Spleen (tissue), 11 donors: Measurements from ENCODE around the gene B4GALNT3. TPM values are rescaled to one million over a fixed set of nuclear protein-coding genes. Genes with fewer than 3 reads are reported as not detected.

ENCODE experiments used
- DNase-seq: peaks from one replicate; pipeline ENCODE4 v3.0.0-alpha.2; 2020
- H3K27ac ChIP-seq, 8 donors: fragments of 200-600 bp; sonication (generic) in 7 of 8; 1 replicate in 4 of 8; 2 replicates in 4 of 8; pipeline versions ENCODE4 v1.5.0 to v1.8.0; 2016 to 2021; ENCODE audit warnings: inconsistent platforms in 4 of 8, mild to moderate bottlenecking in 4 of 8, moderate library complexity in 1 of 8
- H3K27me3 ChIP-seq, 7 donors: fragments of 200-600 bp; sonication (generic) in 6 of 7; replicated peaks in 1 of 7; 1 replicate in 4 of 7; 2 replicates in 3 of 7; pipeline versions ENCODE4 v1.5.0 to v1.8.0; 2016 to 2021; ENCODE audit warnings: inconsistent platforms in 3 of 7, mild to moderate bottlenecking in 1 of 7
- H3K36me3 ChIP-seq, 6 donors: fragments of 200-600 bp; sonication (generic) in 5 of 6; 1 replicate in 4 of 6; 2 replicates in 2 of 6; pipeline versions ENCODE4 v1.5.0 to v1.8.0; 2016 to 2021; ENCODE audit warnings: inconsistent platforms in 2 of 6
- H3K4me1 ChIP-seq, 6 donors: fragments of 200-600 bp; sonication (generic) in 5 of 6; 1 replicate in 3 of 6; 2 replicates in 3 of 6; pipeline versions ENCODE4 v1.5.0 to v1.8.0; 2016 to 2021; ENCODE audit warnings: inconsistent platforms in 3 of 6
- H3K4me3 ChIP-seq, 8 donors: fragments of 200-600 bp; sonication (generic) in 7 of 8; 1 replicate in 4 of 8; 2 replicates in 4 of 8; pipeline versions ENCODE4 v1.5.0 to v1.8.0; 2016 to 2021; ENCODE audit warnings: inconsistent platforms in 4 of 8, mild to moderate bottlenecking in 4 of 8, moderate library complexity in 2 of 8
- H3K9me3 ChIP-seq, 8 donors: fragments of 200-600 bp; sonication (generic) in 7 of 8; 1 replicate in 4 of 8; 2 replicates in 4 of 8; pipeline versions ENCODE4 v1.5.0 to v1.8.0; 2016 to 2021; ENCODE audit warnings: inconsistent platforms in 4 of 8
- POLR2A ChIP-seq, 3 donors: fragments of 450-650 bp; IDR thresholded peaks; one replicate each; pipeline ENCODE4 v1.5.1; 2017; ENCODE audit warnings: antibody characterized with exemption in 3 of 3, mild to moderate bottlenecking in 1 of 3
- POLR2AphosphoS5 ChIP-seq, 3 donors: sonication (generic); formaldehyde crosslinking; IDR thresholded peaks; one replicate each; pipeline ENCODE4 v1.5.1; 2017; ENCODE audit warnings: antibody characterized with exemption in 3 of 3
- WGBS, 5 donors: extraction: QIAGEN DNeasy Blood & Tissue Kit in 3 of 5; methylation state at CpG; one replicate each; pipeline versions ENCODE4 v1.1.5 to v1.1.7; 2013 to 2018; 5-methylcytosine and 5-hydroxymethylcytosine counted together
- intact Hi-C: fragments of 100-400 bp; cut with DNase I; formaldehyde crosslinking; loops from one replicate; pipeline ENCODE4 v1.15.0; 2023; ENCODE audit warnings: low total_unique reads
- polyA plus RNA-seq, 3 donors: library from polyadenylated mRNA; stranded (reverse); fragments of 200-250 nt; gene quantifications; one replicate each; pipeline ENCODE4 v1.2.1, GENCODE V29; 2013
- total RNA-seq, 7 donors: library from RNA; depleted of rRNA in 3 of 7; stranded (reverse); fragments of >200 nt in 3 of 7; fragmentation: NEBNext Ultra II Directional in 4 of 7; extraction: Animal tissue kit (Norgen Biotek cat#: 25700) in 4 of 7; gene quantifications; one replicate each; pipeline versions ENCODE4 v1.1.0 to v1.2.1, GENCODE V29; 2016 to 2021
- TF ChIP-seq, protein P1 (sequence below), 11 experiments: fragments of 200-600 bp in 7 of 11; fragments of 450-650 bp in 4 of 11; sonication (generic) in 4 of 11; IDR thresholded peaks in 8 of 11; conservative IDR thresholded peaks in 3 of 11; 1 replicate in 7 of 11; 2 replicates in 4 of 11; pipeline versions ENCODE4 v1.4.0 to v1.8.0; 2016 to 2021; ENCODE audit warnings: antibody characterized with exemption in 11 of 11, inconsistent platforms in 4 of 11, mild to moderate bottlenecking in 1 of 11
- donor health status: healthy with polysubstance abuse.
- donor health status: DM: no; HTN: no; CAD: no; lungs with moderate emphysema.
- donor health status: DM: no; HTN: no; CAD: no.
- donor health status: Bipolar disorder and iron deficiency.
- donor health status: healthy.
- donor health status: DM: no; HTN: no; CAD: no.
- donor health status: DM: yes; HTN: yes; CAD: no.

Gene B4GALNT3
- total and polyA plus RNA-seq, 10 donors: 0.28 to 2.0 (median 1.5) TPM

DNA sequence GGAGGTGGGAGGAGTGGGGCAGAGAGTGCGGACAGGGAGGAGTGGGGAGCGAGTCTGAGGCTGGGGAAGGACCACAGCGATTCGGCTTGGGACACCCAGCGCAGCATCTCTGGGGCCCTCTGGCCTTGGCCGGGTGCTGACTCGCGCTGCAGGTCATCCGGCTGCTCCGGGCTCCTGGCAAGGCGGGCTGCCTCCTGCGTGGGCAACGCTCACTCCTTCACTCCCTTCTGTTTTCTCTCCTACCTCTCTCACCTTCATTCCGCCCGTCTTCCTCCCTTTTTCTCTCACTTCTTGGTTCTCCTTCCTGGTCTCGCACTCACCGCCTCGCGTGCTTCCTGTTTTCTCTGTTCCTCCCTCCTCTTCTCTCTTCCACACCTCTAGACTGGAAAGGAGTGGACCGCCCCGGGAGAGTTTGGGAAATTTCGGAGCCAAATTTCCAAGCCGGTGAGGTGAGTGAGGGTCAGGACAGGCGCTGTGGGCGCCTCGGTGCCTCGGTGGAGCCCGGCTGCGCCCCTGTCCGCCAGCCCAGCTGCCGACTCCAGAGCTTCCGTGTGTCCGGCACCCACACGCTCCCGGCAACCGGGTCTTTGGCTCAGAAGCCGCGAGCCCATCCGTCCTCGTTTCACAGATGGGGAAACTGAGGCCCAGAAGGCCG lies 86.7 kb downstream of the B4GALNT3 start:
- TF ChIP-seq, protein P1, sequence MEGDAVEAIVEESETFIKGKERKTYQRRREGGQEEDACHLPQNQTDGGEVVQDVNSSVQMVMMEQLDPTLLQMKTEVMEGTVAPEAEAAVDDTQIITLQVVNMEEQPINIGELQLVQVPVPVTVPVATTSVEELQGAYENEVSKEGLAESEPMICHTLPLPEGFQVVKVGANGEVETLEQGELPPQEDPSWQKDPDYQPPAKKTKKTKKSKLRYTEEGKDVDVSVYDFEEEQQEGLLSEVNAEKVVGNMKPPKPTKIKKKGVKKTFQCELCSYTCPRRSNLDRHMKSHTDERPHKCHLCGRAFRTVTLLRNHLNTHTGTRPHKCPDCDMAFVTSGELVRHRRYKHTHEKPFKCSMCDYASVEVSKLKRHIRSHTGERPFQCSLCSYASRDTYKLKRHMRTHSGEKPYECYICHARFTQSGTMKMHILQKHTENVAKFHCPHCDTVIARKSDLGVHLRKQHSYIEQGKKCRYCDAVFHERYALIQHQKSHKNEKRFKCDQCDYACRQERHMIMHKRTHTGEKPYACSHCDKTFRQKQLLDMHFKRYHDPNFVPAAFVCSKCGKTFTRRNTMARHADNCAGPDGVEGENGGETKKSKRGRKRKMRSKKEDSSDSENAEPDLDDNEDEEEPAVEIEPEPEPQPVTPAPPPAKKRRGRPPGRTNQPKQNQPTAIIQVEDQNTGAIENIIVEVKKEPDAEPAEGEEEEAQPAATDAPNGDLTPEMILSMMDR (IDR thresholded peaks at IDR 0.05 in 8 of 11, conservative IDR thresholded peaks at IDR 0.05 in 3 of 11): no peak
- no peak for TF ChIP-seq POLR2A (IDR thresholded peaks at IDR 0.05)
- no peak for TF ChIP-seq POLR2AphosphoS5 (IDR thresholded peaks at IDR 0.05)
- Histone ChIP-seq H3K4me1 (peaks cover 6 to 26% (median 14%) of the 10 kb centered on the region in 6 donors), H3K9me3 (no peaks in the 10 kb centered on the region), H3K36me3 (no peaks in the 10 kb centered on the region), H3K4me3 (peak overlapping the region in 1 of 8 donors; percentile 24), H3K27ac (peak overlapping the region in 2 of 8 donors; percentile 8 to 51), H3K27me3 (peaks cover 0 to 62% (median 13%) of the 10 kb centered on the region in 7 donors)
- intact Hi-C loops: loop anchor here (2.0 to 5.0 kb wide), 2 partner anchors 89 to 104 kb away; partner anchors contain the start of gene B4GALNT3
- DNase-seq: peak; percentile 73
- WGBS, 5 donors: 56 to 68% (median 62%) methylated on average over 32 to 41 of the region's 41 CpGs

DNA sequence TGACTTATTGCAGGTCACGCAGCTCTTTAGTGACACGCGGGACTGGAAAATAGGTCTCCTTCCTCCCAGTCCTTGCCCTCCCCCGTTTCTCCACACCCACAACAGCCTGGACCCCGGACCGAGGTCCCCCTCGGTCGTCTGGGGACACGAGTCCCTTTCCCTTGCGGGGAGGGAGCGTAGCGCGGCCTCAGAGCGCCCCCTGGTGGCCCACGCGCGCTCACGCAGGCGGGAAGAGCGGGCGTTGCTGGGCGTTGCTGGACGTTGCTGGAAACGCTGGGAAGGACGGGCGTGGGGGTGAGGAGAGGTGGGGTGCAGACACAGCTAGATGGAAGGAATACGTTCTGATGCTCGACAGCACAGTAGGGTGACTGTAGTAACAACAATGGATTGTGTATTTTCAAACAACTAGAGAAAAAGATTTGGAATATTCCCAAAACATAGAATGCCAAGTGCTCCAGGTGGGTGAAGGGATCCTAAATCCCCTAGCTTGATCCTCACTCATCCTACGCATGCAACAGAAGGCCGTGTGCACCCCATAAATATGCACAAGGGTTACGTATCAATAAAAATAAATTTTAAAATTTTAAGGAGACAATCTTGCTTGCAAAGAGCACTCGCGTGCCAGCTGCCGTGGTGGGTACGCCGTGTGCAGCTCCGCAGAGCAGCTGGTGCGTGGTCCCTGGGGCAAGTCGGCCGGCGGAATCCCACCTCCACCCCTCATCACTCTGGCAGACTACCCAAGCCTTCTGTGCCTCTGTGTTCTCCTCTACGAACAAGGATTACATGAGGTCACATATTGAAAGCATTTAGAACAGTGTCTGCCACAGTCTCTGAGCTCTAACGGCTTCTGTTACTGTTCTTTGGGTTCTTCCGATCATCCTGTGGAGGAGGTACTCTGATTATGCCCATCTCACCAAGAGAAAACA lies 87.4 kb downstream of the B4GALNT3 start:
- WGBS, 5 donors: 28 to 34% (median 33%) methylated on average over 44 of the region's 44 CpGs
- Histone ChIP-seq H3K27ac (peak overlapping the region in 2 of 8 donors; percentile 8 to 51), H3K27me3 (peaks cover 0 to 67% (median 13%) of the 10 kb centered on the region in 7 donors), H3K4me3 (peak overlapping the region in 1 of 8 donors; percentile 24), H3K4me1 (peaks cover 6 to 26% (median 14%) of the 10 kb centered on the region in 6 donors), H3K9me3 (no peaks in the 10 kb centered on the region), H3K36me3 (no peaks in the 10 kb centered on the region)
- TF ChIP-seq, protein P1 (IDR thresholded peaks at IDR 0.05 in 8 of 11, conservative IDR thresholded peaks at IDR 0.05 in 3 of 11): peak; percentile 95 to 99 (median 98)
- no peak for TF ChIP-seq POLR2A (IDR thresholded peaks at IDR 0.05)
- peak in 2 of 3 donors; percentile 37 to 73 for TF ChIP-seq POLR2AphosphoS5 (IDR thresholded peaks at IDR 0.05)
- intact Hi-C loops: loop anchor here (2.0 to 5.0 kb wide), 2 partner anchors 90 to 104 kb away; partner anchors contain the start of gene B4GALNT3
- DNase-seq: peak; percentile 93

DNA sequence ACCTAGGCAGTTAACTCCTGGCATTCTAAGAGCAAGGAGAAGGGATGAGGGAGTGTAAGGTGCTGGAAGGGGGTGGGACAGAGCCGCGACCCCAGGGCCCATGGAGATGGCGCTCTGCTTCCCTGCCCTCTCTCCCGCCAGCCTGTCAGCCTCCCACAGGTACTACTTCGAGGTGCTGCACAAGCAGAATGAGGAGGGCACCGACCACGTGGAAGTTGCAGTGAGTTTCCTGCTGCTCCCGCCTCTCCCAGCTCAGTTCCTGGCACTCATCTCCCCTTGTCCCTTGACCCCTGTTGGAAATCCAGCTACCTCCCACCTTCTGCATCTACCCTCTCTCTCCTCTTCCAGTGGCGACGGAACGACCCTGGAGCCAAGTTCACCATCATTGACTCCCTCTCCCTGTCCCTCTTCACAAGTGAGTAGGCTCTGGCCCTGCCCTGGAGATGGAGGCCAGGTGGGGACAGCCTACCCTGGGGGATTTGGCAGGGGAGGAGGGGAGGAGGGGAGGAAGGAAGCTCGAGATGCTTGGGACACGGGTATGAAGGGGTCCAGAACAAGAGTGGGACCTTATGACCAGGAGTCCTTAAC lies 88.2 kb downstream of the B4GALNT3 start:
- no peak overlapping the region for H3K27ac ChIP-seq
- H3K4me1 ChIP-seq: peaks cover 6 to 26% (median 14%) of the 10 kb centered on the region in 6 donors
- H3K9me3 ChIP-seq: no peaks in the 10 kb centered on the region
- H3K27me3 ChIP-seq: peaks cover 0 to 66% (median 13%) of the 10 kb centered on the region in 7 donors
- no peaks in the 10 kb centered on the region for H3K36me3 ChIP-seq
- TF ChIP-seq POLR2AphosphoS5 (IDR thresholded peaks at IDR 0.05) (no peak), POLR2A (IDR thresholded peaks at IDR 0.05) (no peak)
- TF ChIP-seq, protein P1 (IDR thresholded peaks at IDR 0.05 in 8 of 11, conservative IDR thresholded peaks at IDR 0.05 in 3 of 11): no peak
- peak; percentile 57 for DNase-seq
- WGBS, 5 donors: 61 to 75% (median 64%) methylated on average over 13 of the region's 13 CpGs
- intact Hi-C loops: loop anchor here (2.0 to 5.0 kb wide), 2 partner anchors 91 to 105 kb away; partner anchors contain the start of gene B4GALNT3
- no peak overlapping the region for H3K4me3 ChIP-seq
